Duodenal mucosa (tissue), 2 donors: ENCODE results near the gene FOCAD.

ENCODE experiments used
- H3K27ac ChIP-seq: one replicate; pipeline ENCODE4 v1.7.0; 2013; ENCODE audit warnings: low read depth, low read length
- H3K27me3 ChIP-seq, 2 donors: one replicate each; pipeline ENCODE4 v1.7.0; 2013; ENCODE audit warnings: low read length in 2 of 2, control low read depth in 1 of 2; ENCODE audit not compliant: insufficient read depth in 2 of 2, control insufficient read depth in 1 of 2
- H3K36me3 ChIP-seq, 2 donors: one replicate each; pipeline ENCODE4 v1.7.0; 2013; ENCODE audit warnings: low read length in 2 of 2, control low read depth in 1 of 2; ENCODE audit not compliant: insufficient read depth in 2 of 2, control insufficient read depth in 1 of 2
- H3K4me1 ChIP-seq, 2 donors: one replicate each; pipeline ENCODE4 v1.7.0; 2013; ENCODE audit warnings: low read length in 2 of 2, control low read depth in 1 of 2; ENCODE audit not compliant: insufficient read depth in 2 of 2, control insufficient read depth in 1 of 2
- H3K4me3 ChIP-seq, 2 donors: one replicate each; pipeline ENCODE4 v1.7.0; 2013; ENCODE audit warnings: low read length in 2 of 2, low read depth in 1 of 2
- H3K9ac ChIP-seq, 2 donors: one replicate each; pipeline ENCODE4 v1.7.0; 2013; ENCODE audit warnings: low read length in 2 of 2, low read depth in 1 of 2
- H3K9me3 ChIP-seq, 2 donors: one replicate each; pipeline ENCODE4 v1.7.0; 2013; ENCODE audit warnings: low read length in 2 of 2, control low read depth in 1 of 2; ENCODE audit not compliant: control insufficient read depth in 1 of 2

FOCAD gene

DNA sequence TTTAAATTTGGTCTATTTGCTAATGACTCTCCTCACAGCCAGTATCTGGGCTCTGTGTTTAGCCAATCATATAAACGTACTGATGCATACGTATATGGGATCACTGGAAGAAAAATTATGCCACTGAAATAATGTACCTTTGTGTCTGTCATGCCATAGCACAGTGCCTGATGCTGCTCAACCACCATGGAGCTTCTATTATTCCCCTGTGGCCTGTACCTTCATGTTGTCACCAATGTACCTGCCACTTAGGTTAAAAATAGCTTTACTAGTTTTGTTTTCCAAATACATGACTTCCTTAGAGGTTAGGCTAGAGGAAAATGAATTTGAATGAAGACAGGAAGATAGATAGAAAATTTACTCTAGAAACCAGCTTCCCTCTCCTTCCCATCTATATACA is 312.8 kb downstream of the FOCAD start:
- Histone ChIP-seq H3K27me3 (no peaks in the 10 kb centered on the region), H3K4me1 (no peaks in the 10 kb centered on the region), H3K9me3 (no peaks in the 10 kb centered on the region), H3K27ac (no peak overlapping the region), H3K9ac (no peak overlapping the region), H3K36me3 (peaks cover 0 to 6% of the 10 kb centered on the region in 2 donors), H3K4me3 (no peak overlapping the region)

DNA sequence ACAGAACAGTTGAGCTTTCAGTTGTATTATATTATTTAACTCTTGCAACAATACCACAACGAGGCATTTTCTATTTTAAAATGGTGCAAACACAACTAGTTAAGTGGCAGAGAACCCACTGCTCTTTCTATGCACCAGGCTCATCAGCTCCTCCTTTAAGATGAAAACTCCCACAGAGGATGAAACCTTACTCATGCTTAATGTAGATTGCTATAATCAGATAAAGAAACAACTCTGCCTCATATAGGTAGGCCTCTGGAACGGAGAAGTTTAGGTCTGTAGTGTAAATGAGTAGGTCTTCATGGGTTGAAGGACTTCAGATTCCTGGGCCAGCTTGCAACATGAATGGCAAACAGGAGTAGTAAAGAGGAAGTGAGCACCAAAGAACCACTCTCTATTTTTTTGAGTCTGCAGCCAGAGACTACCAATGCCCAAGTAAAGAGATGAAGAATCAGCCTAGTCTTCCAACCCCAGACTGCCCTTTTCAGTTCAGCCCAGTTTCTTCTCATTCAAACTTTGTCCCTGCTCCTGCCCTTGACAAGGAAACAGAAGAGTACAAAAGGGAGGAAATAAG is 313.5 kb downstream of the FOCAD start:
- Histone ChIP-seq H3K27me3 (no peaks in the 10 kb centered on the region), H3K9ac (no peak overlapping the region), H3K4me1 (no peaks in the 10 kb centered on the region), H3K4me3 (no peak overlapping the region), H3K36me3 (peaks cover 0 to 6% of the 10 kb centered on the region in 2 donors), H3K27ac (no peak overlapping the region), H3K9me3 (no peaks in the 10 kb centered on the region)

DNA sequence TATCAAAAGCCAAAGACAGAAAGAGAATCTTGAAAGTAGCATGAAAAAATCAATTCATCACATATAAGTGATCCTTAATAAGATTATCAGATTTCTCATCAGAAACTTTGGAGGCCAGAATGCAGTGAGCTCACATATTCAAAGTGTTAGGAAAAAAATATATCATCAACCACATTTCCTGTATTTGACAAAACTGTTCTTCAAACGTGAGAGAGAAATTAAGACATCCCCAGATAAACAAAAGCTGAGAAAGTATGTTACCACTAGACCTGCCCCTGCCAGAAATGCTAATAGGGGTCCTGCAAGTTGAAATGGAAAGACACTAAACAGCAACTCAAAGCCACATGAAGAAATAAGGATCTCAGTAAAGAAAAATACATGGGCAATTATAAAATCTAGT is 317.5 kb downstream of the FOCAD start:
- H3K9me3 ChIP-seq: no peaks in the 10 kb centered on the region
- no peaks in the 10 kb centered on the region for H3K4me1 ChIP-seq
- H3K27ac ChIP-seq: no peak overlapping the region
- H3K36me3 ChIP-seq: peaks cover 0 to 11% of the 10 kb centered on the region in 2 donors
- H3K27me3 ChIP-seq: no peaks in the 10 kb centered on the region
- no peak overlapping the region for H3K9ac ChIP-seq
- no peak overlapping the region for H3K4me3 ChIP-seq

DNA sequence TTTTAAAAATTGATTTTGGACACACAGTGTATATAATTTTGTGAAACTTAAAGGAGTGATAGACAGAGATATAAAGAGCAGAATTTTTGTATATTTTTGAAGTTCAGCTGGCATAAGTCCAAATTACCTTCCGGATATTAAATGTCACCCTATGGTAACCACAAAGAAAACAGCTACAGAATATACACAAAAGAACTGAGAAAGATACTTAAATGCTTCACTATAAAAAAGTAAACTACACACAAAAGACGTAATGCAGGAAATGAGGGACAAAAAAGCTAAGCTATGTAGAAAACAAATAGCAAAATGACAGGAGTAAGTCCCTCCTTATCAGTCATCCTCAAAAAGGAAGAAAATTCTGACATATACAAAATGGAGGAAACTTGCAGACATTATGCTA is 318.0 kb downstream of the FOCAD start:
- H3K4me1 ChIP-seq: no peaks in the 10 kb centered on the region
- H3K9ac ChIP-seq: no peak overlapping the region
- H3K9me3 ChIP-seq: no peaks in the 10 kb centered on the region
- H3K4me3 ChIP-seq: no peak overlapping the region
- H3K27me3 ChIP-seq: no peaks in the 10 kb centered on the region
- H3K27ac ChIP-seq: no peak overlapping the region
- peaks cover 0 to 8% of the 10 kb centered on the region in 2 donors for H3K36me3 ChIP-seq

DNA sequence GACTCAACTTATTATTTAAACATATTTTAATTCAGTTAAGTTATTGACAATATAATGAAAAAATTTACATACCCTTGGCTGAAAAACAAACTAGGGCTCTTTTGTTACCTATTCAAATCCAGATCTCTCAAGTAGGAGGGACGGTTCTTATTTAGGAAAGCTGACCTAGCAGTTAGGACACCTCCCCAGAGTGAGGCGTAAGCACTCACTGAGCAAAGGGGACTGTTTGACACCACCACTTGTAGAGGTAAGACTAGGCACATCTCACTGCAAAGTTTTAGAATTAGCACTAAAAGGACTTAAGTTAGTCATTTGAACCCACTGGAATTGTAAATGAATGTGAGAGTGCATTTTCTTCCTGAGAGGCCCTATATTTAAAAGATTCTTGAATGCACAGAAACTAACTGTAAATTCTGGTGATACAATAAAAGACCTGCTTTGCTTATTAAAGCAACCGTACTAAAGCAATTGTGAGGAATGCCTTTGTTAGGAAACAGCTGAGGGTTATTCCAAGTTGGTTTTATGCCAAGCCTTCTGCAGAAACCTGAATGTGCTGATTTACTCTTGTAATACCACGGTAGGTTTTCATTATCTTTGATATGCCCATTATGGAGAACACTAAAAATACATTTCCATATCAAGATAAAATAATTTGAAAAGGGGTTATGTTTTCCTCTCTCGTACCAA is 331.2 kb downstream of the FOCAD start:
- Histone ChIP-seq H3K4me1 (no peaks in the 10 kb centered on the region), H3K27me3 (no peaks in the 10 kb centered on the region), H3K4me3 (no peak overlapping the region), H3K9ac (no peak overlapping the region), H3K9me3 (no peaks in the 10 kb centered on the region), H3K36me3 (peaks cover 0 to 8% of the 10 kb centered on the region in 2 donors), H3K27ac (no peak overlapping the region)

DNA sequence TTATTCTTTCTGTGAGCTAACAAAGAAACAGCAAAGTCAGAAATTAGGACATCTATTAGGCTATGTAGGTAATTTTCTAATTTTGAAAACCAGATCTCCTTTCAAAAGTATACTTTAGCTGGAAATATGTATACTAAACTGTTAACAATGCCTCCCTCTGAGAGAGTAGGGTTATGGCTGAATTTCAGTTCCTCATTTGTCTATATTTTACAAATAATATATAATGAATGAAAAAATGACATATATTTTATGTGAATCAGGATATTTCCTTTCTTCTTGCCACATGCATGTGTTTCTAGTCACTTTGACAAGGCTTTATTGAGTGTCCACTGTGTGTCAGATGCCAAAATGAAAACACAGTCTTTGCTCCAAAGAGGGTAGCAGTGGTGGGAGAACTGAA is 331.9 kb downstream of the FOCAD start:
- H3K27me3 ChIP-seq: no peaks in the 10 kb centered on the region
- no peak overlapping the region for H3K4me3 ChIP-seq
- no peaks in the 10 kb centered on the region for H3K9me3 ChIP-seq
- no peak overlapping the region for H3K27ac ChIP-seq
- no peak overlapping the region for H3K9ac ChIP-seq
- peaks cover 0 to 8% of the 10 kb centered on the region in 2 donors for H3K36me3 ChIP-seq
- no peaks in the 10 kb centered on the region for H3K4me1 ChIP-seq

DNA sequence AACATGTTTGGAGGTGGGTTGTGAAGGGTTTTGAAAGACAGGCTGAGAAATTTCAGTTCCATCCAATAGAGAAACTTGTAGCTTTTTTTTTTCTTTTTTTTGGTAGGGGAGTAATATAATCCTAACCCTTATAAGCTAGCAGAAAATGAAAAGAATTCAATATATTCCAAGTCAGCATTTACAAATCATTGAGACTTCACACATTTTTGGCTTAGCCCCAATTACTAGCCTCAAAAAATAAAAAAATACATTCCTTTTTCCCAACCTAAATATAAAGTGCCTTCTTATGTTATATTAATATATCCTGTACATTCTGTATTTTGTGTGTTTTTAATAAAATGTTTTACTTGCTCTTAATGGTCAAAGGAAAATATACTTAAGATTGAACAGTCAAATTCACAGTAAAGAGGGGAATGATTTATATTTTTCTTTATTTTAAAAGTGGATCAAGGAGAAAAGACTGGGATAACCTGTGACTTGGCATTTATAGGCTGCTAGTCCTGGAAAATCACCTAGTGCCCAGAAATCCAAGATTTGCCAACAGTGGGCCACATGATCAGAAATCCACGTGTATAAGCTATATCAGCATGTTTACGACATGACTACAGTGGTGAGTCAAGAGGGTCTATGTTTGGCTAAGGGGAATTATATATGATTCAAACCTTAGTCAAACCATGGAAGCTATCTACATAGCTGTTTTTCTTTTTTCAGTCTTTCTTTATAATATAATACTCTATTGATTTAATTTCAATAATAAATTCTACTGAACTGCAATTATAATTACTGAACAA is 332.8 kb downstream of the FOCAD start:
- no peak overlapping the region for H3K9ac ChIP-seq
- no peak overlapping the region for H3K27ac ChIP-seq
- no peak overlapping the region for H3K4me3 ChIP-seq
- H3K36me3 ChIP-seq: peaks cover 0 to 8% of the 10 kb centered on the region in 2 donors
- H3K4me1 ChIP-seq: no peaks in the 10 kb centered on the region
- no peaks in the 10 kb centered on the region for H3K27me3 ChIP-seq
- H3K9me3 ChIP-seq: no peaks in the 10 kb centered on the region

DNA sequence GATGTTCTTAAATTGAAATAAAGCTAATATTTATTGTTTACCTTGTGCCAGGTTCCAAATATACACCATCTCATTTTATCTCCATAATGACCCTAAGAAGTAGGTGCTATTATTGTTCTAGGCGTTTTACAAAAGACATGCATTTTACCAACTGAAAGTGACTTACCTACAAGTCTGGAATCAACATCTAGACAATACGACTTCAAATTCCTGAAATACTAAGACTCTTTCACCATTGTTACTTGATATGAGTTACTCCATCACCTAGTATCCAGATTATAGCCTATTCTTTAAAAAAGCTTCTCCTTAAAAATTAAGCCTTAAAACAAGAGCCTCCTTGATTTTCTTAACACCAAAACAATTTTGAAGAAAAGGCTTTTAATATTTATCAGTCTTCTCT is 334.1 kb downstream of the FOCAD start:
- H3K4me3 ChIP-seq: no peak overlapping the region
- no peaks in the 10 kb centered on the region for H3K9me3 ChIP-seq
- H3K36me3 ChIP-seq: peaks cover 0 to 8% of the 10 kb centered on the region in 2 donors
- H3K27ac ChIP-seq: no peak overlapping the region
- H3K9ac ChIP-seq: no peak overlapping the region
- no peaks in the 10 kb centered on the region for H3K4me1 ChIP-seq
- H3K27me3 ChIP-seq: no peaks in the 10 kb centered on the region

DNA sequence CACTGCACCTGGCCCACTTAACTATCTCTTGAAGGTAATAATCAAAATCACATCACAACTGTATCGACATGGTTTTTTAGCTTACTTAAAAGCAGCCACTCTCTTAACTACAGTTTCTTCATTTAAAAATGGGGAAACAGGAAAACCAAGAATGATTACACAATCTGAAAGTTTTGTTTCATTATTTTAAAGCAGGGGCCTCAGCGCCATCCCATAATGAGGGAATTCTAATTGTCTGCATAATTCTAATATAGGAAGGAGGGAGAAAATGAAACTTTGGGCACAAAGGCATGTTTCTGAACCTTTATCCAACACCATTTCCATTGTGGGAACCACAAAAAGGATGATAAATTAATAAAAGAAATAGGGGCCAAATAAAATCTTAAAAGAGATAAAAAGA is 339.8 kb downstream of the FOCAD start:
- no peak overlapping the region for H3K4me3 ChIP-seq
- no peaks in the 10 kb centered on the region for H3K9me3 ChIP-seq
- no peak overlapping the region for H3K27ac ChIP-seq

DNA sequence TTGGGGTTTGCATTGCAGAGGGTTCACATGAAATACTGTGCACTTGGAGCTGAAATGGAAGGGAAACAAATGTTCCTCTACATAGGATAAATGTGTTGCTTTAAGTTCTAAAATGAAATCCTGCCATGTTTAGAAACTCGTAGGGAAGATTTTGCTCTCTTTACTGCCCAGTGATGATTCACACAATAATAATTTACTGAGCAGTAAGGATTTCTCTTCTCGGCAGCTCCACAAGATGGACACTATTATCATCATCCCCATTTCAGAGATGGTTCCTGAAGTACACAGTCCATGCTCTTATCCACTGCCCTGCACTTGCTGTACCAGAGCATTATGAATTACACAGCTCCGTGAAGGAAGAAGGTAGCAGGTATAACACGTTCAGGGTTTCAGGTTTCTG is 343.2 kb downstream of the FOCAD start:
- no peak overlapping the region for H3K27ac ChIP-seq
- peaks cover 0 to 3% of the 10 kb centered on the region in 2 donors for H3K4me1 ChIP-seq
- no peaks in the 10 kb centered on the region for H3K9me3 ChIP-seq
- no peaks in the 10 kb centered on the region for H3K36me3 ChIP-seq
- no peak overlapping the region for H3K9ac ChIP-seq
- no peaks in the 10 kb centered on the region for H3K27me3 ChIP-seq
- H3K4me3 ChIP-seq: no peak overlapping the region

More for the DNA sequence above, 339.8 kb downstream of the FOCAD start:
- Histone ChIP-seq H3K9ac (no peak overlapping the region), H3K36me3 (no peaks in the 10 kb centered on the region), H3K27me3 (no peaks in the 10 kb centered on the region), H3K4me1 (no peaks in the 10 kb centered on the region)
